ENCODE results near the gene DIPK1B.
A peak's percentile ranks its signal among the peaks of the same experiment; 100 is the strongest.

Gene DIPK1B

DNA sequence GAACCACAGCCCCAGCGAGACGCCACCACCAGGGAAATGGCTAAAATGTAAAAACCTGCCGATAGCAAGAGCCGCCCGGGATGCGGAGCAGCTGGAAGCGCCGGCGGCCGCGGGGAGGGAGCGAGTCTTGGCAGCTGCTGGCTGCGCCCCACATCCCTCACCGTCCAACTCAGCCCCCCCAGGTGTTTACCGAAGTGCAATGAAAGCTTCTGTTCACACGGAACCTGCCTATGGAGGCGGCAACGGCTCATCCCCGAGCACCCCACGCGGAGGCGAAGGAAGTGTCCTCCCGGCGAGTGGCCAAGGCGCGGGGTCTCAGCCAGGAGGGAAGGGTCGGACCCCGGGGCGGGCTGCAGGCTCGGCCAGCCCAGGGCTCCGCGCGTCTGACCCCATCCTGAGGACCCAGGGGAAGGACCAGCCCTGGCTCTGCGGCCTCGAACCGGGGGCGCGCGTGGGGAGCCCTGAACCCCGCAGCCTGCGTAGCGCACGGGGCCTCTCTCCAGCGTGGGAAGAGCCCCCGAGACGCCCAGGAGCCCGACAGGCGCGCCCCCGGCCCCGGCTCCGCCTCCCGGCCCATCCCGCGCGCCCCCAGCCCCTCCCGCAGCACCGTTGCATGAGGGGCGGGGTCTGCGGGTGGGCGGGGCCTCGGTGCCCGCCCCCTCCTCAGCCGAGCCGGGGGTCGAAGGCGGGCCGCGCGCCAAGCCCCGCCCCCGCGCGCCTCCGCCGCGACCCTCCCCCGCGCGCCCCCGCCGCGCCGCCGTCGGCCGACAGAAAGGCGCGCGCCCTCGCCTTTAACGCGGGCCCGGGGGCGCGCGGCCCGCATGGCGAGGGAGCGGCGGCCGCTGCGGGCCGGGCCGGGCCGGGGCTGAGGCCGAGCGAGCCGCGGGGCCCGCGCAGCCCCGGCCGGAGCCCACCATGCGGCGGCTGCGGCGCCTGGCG is at the start of gene DIPK1B:
DIPK1B (plus strand) TSS at position 822 of the 939 bp plus-strand sequence; CDS start at position 916, 94 bp downstream.
- Histone ChIP-seq H3K4me1 (ENCODE audit: control insufficient read depth in 1 of 2, insufficient read depth in 2 of 2, low read length in 2 of 2) (peaks cover 0 to 17% of the 10 kb centered on the region in 2 donors), H3K27me3 (ENCODE audit: low read depth, low read length) (peaks cover 13% of the 10 kb centered on the region), H3K27ac (ENCODE audit: low read length) (no peak within 1 kb of the TSS), H3K36me3 (ENCODE audit: control insufficient read depth in 1 of 2, insufficient read depth in 2 of 2, low read length in 2 of 2) (no peaks in the 10 kb centered on the region), H3K4me3 (ENCODE audit: low read depth in 1 of 2, low read length in 2 of 2) (peak within 1 kb of the TSS in 1 of 2 donors; percentile 57), H3K9me3 (ENCODE audit: control insufficient read depth in 1 of 2, low read length in 2 of 2) (no peaks in the 10 kb centered on the region)

DNA sequence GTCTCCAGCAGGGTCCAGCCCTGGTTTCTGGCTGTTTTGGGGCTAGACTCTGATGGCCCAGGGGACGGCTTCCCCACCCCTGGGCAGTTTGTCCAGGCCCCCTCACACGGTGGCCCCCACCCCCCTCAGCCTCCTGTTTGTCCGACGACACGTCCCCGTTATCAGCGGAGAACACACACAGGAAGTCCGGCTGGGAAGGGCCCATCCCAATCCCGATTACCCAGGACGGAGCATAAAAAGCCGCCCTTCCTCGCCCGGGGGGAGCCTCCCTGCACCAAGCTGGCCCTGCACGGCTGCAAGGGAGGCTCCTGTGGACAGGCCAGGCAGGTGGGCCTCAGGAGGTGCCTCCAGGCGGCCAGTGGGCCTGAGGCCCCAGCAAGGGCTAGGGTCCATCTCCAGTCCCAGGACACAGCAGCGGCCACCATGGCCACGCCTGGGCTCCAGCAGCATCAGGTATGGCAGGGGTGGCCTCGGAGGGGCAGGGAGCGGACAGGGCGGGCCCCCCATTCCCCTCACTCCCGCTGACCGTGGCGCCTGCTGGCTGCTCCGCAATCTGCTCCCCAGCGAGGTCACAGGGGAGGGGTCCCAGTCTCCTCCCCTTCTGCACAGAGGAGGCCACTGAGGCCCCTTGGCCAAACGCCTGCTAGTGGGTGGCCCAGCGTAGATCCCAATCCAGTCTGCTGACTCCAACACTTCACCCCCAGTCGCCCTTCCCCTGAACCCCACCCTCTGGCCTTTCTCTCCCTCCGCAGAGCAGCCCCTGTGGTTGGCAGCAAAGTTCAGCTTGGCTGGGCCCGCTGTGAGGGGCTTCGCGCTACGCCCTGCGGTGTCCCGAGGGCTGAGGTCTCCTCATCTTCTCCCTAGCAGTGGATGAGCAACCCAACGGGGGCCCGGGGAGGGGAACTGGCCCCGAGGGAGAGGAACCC is 49.5 kb upstream of the DIPK1B start, which contains the start of gene EGFL7:
EGFL7 (plus strand) TSS at position 261 of the 926 bp plus-strand sequence. CDS start 5,367 bp downstream, outside the sequence.
- peaks cover 22% of the 10 kb centered on the region for H3K27me3 ChIP-seq (ENCODE audit: low read depth, low read length)
- H3K4me1 ChIP-seq (ENCODE audit: control insufficient read depth in 1 of 2, insufficient read depth in 2 of 2, low read length in 2 of 2): peaks cover 0 to 11% of the 10 kb centered on the region in 2 donors

DNA sequence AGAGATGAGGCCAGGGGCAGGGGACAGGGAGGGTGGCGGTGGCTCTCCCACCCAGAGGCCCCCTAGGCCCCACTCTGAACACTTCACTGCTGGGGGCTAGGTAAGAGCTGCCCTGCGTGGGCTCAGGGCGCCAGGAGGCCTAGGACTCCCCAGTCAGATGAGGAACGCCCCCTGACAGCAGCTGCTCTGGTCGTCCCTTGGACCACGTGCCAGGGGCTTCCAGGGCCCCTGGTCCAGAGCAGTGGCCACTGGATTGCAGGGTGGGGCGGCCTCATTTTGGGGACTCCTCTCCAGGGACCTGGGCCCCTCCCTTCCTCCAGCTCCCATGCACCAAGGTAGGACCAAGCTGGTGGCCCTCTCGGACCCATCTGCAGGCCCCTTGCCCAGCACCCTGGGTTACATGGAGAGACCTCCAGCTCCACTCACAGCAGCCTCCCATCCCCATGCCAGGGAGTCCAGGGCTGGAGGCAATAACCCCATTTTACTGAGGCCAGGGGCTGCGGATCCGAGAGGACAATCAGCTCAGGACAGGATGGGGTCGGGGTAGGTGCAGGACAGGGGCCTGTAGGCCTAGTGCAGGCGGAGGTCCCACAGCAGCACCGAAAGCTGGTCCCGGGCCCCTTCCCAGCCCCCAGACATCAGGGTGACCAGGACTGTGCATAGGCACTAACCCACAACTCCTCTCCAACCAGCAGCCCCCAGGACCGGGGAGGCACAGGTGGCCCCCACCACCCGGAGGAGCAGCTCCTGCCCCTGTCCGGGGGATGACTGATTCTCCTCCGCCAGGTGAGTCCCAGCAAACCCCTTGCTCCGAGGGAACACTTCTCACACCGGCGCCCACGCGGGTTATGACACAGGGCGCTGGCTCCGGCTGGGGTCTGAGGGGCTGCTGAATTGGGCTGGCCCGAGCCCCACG is 48.1 kb upstream of the DIPK1B start:
- H3K4me1 ChIP-seq (ENCODE audit: control insufficient read depth in 1 of 2, insufficient read depth in 2 of 2, low read length in 2 of 2): peaks cover 0 to 14% of the 10 kb centered on the region in 2 donors
- no peaks in the 10 kb centered on the region for H3K36me3 ChIP-seq (ENCODE audit: control insufficient read depth in 1 of 2, insufficient read depth in 2 of 2, low read length in 2 of 2)
- H3K27ac ChIP-seq (ENCODE audit: low read length): no peak overlapping the region
- H3K4me3 ChIP-seq (ENCODE audit: low read depth in 1 of 2, low read length in 2 of 2): peak overlapping the region; percentile 30 to 61
- H3K9me3 ChIP-seq (ENCODE audit: control insufficient read depth in 1 of 2, low read length in 2 of 2): no peaks in the 10 kb centered on the region
- peaks cover 14% of the 10 kb centered on the region for H3K27me3 ChIP-seq (ENCODE audit: low read depth, low read length)

More for the DNA sequence above, 49.5 kb upstream of the DIPK1B start, which contains the start of gene EGFL7:
- Histone ChIP-seq H3K9me3 (ENCODE audit: control insufficient read depth in 1 of 2, low read length in 2 of 2) (no peaks in the 10 kb centered on the region), H3K4me3 (ENCODE audit: low read depth in 1 of 2, low read length in 2 of 2) (peak within 1 kb of the TSS; percentile 21 to 61), H3K27ac (ENCODE audit: low read length) (no peak within 1 kb of the TSS), H3K36me3 (ENCODE audit: control insufficient read depth in 1 of 2, insufficient read depth in 2 of 2, low read length in 2 of 2) (no peaks in the 10 kb centered on the region)

DNA sequence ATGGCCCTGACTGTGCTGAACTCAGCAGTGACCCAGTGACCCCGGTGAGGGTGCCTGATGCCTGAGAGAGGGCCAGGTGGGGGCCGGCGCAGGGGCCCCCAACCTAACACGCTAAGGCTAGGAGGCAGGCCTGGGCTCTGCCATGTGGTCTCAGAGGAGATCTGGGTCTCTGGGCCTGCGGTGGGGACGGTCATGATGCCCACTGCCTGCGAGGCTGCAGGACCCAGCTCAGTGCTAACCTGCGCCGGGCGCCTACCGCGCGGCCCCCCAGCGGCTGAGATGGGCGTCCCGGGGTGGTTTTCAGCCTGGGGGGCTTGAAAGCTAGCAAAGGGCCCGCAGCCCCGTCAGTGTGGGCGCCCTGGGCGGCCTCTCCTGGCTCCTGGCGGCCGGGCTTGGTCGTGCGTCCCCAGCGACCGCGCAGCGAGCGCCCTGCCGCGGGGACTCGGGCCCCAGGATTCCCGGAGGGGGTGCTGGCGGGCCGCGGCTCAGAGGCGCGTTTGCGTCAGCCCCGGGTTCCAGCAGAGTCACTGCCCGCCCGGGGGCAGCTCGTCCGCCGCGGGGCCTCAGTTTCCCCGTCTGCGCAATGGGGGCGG is 47.2 kb upstream of the DIPK1B start:
- Histone ChIP-seq H3K4me1 (ENCODE audit: control insufficient read depth in 1 of 2, insufficient read depth in 2 of 2, low read length in 2 of 2) (peaks cover 0 to 14% of the 10 kb centered on the region in 2 donors), H3K27ac (ENCODE audit: low read length) (no peak overlapping the region), H3K9me3 (ENCODE audit: control insufficient read depth in 1 of 2, low read length in 2 of 2) (no peaks in the 10 kb centered on the region), H3K36me3 (ENCODE audit: control insufficient read depth in 1 of 2, insufficient read depth in 2 of 2, low read length in 2 of 2) (no peaks in the 10 kb centered on the region), H3K4me3 (ENCODE audit: low read depth in 1 of 2, low read length in 2 of 2) (peak overlapping the region; percentile 30 to 61), H3K27me3 (ENCODE audit: low read depth, low read length) (peaks cover 21% of the 10 kb centered on the region)

DNA sequence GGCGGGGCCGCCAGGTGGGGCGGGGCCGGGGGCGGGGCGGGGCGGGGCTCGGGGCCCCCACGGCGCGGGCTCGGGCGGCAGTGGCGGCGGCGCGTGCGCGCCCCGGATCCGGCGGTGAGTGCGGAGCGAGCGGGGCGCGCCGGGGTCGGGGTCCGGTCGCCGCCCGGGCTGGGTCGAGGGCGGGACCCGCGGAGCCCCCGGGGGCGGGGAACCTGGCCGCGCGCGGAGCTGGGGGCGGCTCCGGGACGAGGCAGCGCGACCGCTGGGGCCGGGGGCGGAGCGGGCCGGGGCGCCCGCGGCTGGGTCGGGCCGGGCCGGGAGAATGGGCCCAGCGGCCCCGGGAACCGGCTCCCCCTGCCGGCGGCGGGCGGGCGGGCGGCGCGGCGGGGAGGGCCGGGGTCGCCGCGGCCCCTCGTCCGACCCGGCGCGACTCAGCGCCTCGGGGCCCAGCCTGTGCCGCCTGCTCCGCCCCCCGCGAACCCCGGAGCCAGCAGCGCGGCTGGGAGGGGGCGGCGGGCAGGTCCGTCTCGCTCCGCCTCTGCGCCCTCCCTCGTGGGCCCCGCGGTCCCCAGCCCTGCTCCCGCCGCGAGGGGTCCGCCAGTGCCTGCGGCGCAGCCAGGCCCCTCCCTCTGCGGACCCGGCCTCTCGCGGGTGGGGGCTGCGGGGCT is 46.5 kb upstream of the DIPK1B start:
- H3K27me3 ChIP-seq (ENCODE audit: low read depth, low read length): peaks cover 26% of the 10 kb centered on the region

DNA sequence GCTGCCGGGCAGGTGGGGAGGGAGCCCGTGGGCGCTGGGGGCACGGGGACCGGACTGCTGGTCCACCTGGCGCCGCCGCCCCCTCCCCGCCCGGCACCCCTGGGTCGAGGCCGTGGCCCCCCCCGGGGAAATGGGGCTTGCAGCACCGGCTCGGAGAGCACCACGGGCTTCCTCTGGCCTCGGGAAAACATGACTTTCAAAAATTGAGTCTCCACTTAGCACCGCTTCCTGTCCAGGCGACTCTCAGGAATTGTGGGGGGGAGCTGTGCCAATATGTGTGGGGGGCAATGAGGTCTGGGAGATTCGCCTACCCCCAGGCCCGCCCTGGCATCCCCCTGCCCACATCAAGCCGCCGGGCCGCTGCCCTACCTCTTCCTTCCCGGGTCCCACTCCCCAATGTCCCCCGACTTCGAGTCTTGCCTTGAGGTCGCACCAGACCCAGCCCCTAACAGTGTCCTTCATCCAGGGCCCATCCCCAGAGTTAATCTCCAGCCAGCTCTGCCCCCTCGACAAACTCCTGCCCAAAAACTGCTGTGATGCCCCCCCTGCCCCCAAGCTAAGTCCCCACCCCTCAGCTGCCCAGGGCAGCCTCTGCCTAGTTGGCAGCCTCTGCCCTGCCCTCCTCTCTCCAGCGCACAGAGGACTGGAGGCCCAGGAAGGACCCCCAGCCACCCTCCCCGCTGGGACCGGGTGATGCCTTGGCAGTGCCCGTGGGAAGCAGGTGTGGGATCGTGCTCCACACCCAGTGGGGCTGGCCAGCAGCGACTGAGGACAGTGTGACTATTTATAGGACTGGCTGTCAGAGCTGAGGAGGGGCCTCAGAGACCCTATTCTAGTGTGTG is 45.8 kb upstream of the DIPK1B start:
- Histone ChIP-seq H3K27ac (ENCODE audit: low read length) (no peak overlapping the region), H3K36me3 (ENCODE audit: control insufficient read depth in 1 of 2, insufficient read depth in 2 of 2, low read length in 2 of 2) (no peaks in the 10 kb centered on the region), H3K4me3 (ENCODE audit: low read depth in 1 of 2, low read length in 2 of 2) (peak overlapping the region; percentile 16 to 50), H3K4me1 (ENCODE audit: control insufficient read depth in 1 of 2, insufficient read depth in 2 of 2, low read length in 2 of 2) (peaks cover 0 to 23% of the 10 kb centered on the region in 2 donors), H3K9me3 (ENCODE audit: control insufficient read depth in 1 of 2, low read length in 2 of 2) (no peaks in the 10 kb centered on the region), H3K27me3 (ENCODE audit: low read depth, low read length) (peaks cover 26% of the 10 kb centered on the region)

More for the DNA sequence above, 46.5 kb upstream of the DIPK1B start:
- Histone ChIP-seq H3K4me3 (ENCODE audit: low read depth in 1 of 2, low read length in 2 of 2) (peak overlapping the region in 1 of 2 donors; percentile 61), H3K9me3 (ENCODE audit: control insufficient read depth in 1 of 2, low read length in 2 of 2) (no peaks in the 10 kb centered on the region), H3K36me3 (ENCODE audit: control insufficient read depth in 1 of 2, insufficient read depth in 2 of 2, low read length in 2 of 2) (no peaks in the 10 kb centered on the region), H3K4me1 (ENCODE audit: control insufficient read depth in 1 of 2, insufficient read depth in 2 of 2, low read length in 2 of 2) (peaks cover 0 to 15% of the 10 kb centered on the region in 2 donors), H3K27ac (ENCODE audit: low read length) (no peak overlapping the region)

DNA sequence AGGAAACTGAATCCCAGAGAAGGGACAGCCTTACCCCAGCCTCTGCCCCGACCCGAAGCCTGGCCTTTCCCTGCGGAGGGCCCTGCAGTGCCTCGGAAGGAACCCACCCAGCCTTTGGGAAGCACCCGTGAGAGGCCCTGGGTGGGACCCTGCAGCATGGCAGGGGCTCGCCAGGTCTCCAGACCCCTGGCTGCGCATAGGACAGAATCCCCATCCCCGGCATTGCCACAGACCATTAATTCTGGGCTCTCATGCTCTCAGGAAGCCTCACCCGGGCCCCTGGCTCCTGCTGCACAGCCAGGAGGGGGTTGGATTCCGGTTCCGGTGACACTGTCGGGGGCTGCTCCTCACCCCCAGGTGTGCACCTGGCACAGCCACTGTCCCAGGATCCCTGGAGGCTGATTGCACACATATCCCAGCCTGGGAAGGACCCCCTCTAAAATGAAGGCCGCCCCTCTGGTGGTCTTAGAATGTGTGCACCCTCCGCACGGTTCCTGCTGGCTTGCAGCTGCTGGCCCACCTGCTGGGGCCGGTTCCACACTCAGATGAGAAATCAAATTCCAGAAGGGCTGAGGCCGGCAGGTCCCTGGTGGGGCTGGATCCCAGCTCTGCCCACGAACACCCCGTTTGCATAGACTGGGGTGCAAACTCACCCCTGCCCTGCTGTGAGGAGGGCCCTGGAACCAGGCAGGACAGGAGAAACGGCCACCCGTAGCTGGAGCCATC is 45.0 kb upstream of the DIPK1B start:
- no peak overlapping the region for H3K27ac ChIP-seq (ENCODE audit: low read length)

DNA sequence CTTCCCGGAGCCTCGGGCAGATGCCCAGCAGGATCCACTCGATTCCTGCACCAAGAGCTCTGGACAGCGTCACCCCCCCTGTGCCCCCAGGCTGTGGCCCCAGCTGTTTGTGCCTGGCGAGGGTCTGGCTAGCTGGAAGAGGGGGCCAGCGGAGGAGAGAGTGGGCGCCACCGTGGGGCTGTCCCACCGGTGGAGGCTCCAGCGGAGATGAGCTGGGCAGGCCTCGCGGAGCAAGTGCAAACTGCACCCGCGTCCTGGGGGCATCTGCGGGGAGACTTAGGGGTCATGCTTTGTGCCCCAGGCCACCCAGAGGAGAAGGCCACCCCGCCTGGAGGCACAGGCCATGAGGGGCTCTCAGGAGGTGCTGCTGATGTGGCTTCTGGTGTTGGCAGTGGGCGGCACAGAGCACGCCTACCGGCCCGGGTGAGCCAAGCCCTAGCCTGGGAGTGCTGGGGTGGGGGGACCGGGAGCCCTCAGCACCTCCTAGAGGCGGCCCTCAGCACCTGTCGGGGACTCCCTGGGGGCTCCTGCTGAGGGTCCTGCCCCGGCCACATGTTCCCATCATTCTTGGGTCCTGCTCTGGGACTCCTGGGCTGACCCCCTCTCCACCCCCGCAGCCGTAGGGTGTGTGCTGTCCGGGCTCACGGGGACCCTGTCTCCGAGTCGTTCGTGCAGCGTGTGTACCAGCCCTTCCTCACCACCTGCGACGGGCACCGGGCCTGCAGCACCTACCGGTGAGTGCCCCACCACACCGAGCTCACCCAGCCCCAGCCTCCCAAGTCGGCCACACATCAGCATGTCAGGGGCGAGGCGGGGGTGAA is 44.2 kb upstream of the DIPK1B start:
- H3K9me3 ChIP-seq (ENCODE audit: control insufficient read depth in 1 of 2, low read length in 2 of 2): no peaks in the 10 kb centered on the region
- H3K27ac ChIP-seq (ENCODE audit: low read length): no peak overlapping the region
- peaks cover 26% of the 10 kb centered on the region for H3K27me3 ChIP-seq (ENCODE audit: low read depth, low read length)
- peak overlapping the region in 1 of 2 donors; percentile 50 for H3K4me3 ChIP-seq (ENCODE audit: low read depth in 1 of 2, low read length in 2 of 2)
- H3K36me3 ChIP-seq (ENCODE audit: control insufficient read depth in 1 of 2, insufficient read depth in 2 of 2, low read length in 2 of 2): peaks cover 0 to 4% of the 10 kb centered on the region in 2 donors
- peaks cover 0 to 26% of the 10 kb centered on the region in 2 donors for H3K4me1 ChIP-seq (ENCODE audit: control insufficient read depth in 1 of 2, insufficient read depth in 2 of 2, low read length in 2 of 2)

More for the DNA sequence above, 45.0 kb upstream of the DIPK1B start:
- Histone ChIP-seq H3K36me3 (ENCODE audit: control insufficient read depth in 1 of 2, insufficient read depth in 2 of 2, low read length in 2 of 2) (peaks cover 0 to 2% of the 10 kb centered on the region in 2 donors), H3K4me3 (ENCODE audit: low read depth in 1 of 2, low read length in 2 of 2) (peak overlapping the region; percentile 16 to 50), H3K27me3 (ENCODE audit: low read depth, low read length) (peaks cover 26% of the 10 kb centered on the region), H3K9me3 (ENCODE audit: control insufficient read depth in 1 of 2, low read length in 2 of 2) (no peaks in the 10 kb centered on the region), H3K4me1 (ENCODE audit: control insufficient read depth in 1 of 2, insufficient read depth in 2 of 2, low read length in 2 of 2) (peaks cover 0 to 26% of the 10 kb centered on the region in 2 donors)
